HEK293 (cell line): Measurements from ENCODE around the gene HSD17B2.

Experiments used
- CTCF ChIA-PET: fragments of 350-600 bp; formaldehyde crosslinking; extraction: SDS; loops from one replicate; lab custom pipeline; 2021; ENCODE audit warnings: antibody characterized with exemption; lab: Yijun Ruan, JAX
- POLR2A ChIA-PET: fragments of 300-600 bp; formaldehyde crosslinking; extraction: SDS; loops from one replicate; lab custom pipeline; 2020; ENCODE audit warnings: antibody characterized with exemption, inconsistent platforms; lab: Yijun Ruan, JAX
- H3K27ac ChIP-seq: fragments of 200-500 bp; sonication (Bioruptor generic); 2 replicates; pipeline ENCODE4 v1.5.1; 2014; ENCODE audit warnings: low read depth, low read length, control low read depth, inconsistent platforms; ENCODE audit errors: extremely low read depth
- H3K36me3 ChIP-seq, 2 experiments: fragments of 200-500 bp in 1 of 2; sonication (Bioruptor generic) in 1 of 2; 1 replicate in 1 of 2; 2 replicates in 1 of 2; pipeline ENCODE4 v1.5.1; 2014 to 2017; ENCODE audit warnings: inconsistent platforms in 2 of 2, low read length in 2 of 2; ENCODE audit not compliant: control insufficient read depth in 2 of 2, insufficient read depth in 1 of 2
- H3K4me1 ChIP-seq: fragments of 200-500 bp; sonication (Bioruptor generic); 2 replicates; pipeline ENCODE4 v1.5.1; 2014; ENCODE audit warnings: mild to moderate bottlenecking, low read length, inconsistent platforms; ENCODE audit not compliant: control insufficient read depth, insufficient read depth
- H3K4me3 ChIP-seq: 2 replicates; pipeline ENCODE4 v1.5.1; 2011; ENCODE audit warnings: low read depth, mild to moderate bottlenecking, control low read depth, low read length, moderate library complexity
- H3K9me3 ChIP-seq: fragments of 200-500 bp; sonication (Bioruptor generic); 2 replicates; pipeline ENCODE4 v1.5.1; 2014; ENCODE audit warnings: low read depth, low read length, inconsistent platforms; ENCODE audit not compliant: control insufficient read depth, insufficient read depth
- ELK4 ChIP-seq: IDR thresholded peaks from 2 replicates; pipeline ENCODE4 v1.6.1; 2011; ENCODE audit warnings: mild to moderate bottlenecking, low read depth, low read length, borderline replicate concordance
- GLI4 ChIP-seq: fragments of 450-650 bp; formaldehyde crosslinking; IDR thresholded peaks from 2 replicates; pipeline ENCODE4 v1.5.1; 2016; ENCODE audit warnings: missing biosample characterization, missing genetic modification characterization
- GLIS2 ChIP-seq: fragments of 450-650 bp; formaldehyde crosslinking; IDR thresholded peaks from 2 replicates; pipeline ENCODE4 v1.5.1; 2016; ENCODE audit warnings: missing biosample characterization, missing genetic modification characterization
- PRDM2 ChIP-seq: fragments of 450-650 bp; formaldehyde crosslinking; IDR thresholded peaks from 2 replicates; pipeline ENCODE4 v1.5.1; 2016; ENCODE audit warnings: missing biosample characterization, missing genetic modification characterization, borderline replicate concordance
- SP7 ChIP-seq: fragments of 450-650 bp; formaldehyde crosslinking; IDR thresholded peaks from 2 replicates; pipeline ENCODE4 v1.5.1; 2016; ENCODE audit warnings: missing biosample characterization, missing genetic modification characterization
- ZBTB1 ChIP-seq: fragments of 450-650 bp; formaldehyde crosslinking; IDR thresholded peaks from 2 replicates; pipeline ENCODE4 v1.5.1; 2016; ENCODE audit warnings: missing biosample characterization, missing genetic modification characterization
- ZFP37 ChIP-seq: fragments of 450-650 bp; formaldehyde crosslinking; IDR thresholded peaks from 2 replicates; pipeline ENCODE4 v1.5.1; 2016; ENCODE audit warnings: missing biosample characterization, missing genetic modification characterization
- ZFP69B ChIP-seq: fragments of 450-650 bp; formaldehyde crosslinking; IDR thresholded peaks from 2 replicates; pipeline ENCODE4 v1.5.1; 2016; ENCODE audit warnings: missing biosample characterization, missing genetic modification characterization
- ZIC2 ChIP-seq: fragments of 450-650 bp; formaldehyde crosslinking; IDR thresholded peaks from 2 replicates; pipeline ENCODE4 v1.5.1; 2016; ENCODE audit warnings: missing biosample characterization, missing genetic modification characterization
- ZNF114 ChIP-seq: fragments of 450-650 bp; formaldehyde crosslinking; IDR thresholded peaks from 2 replicates; pipeline ENCODE4 v1.5.0; 2017; ENCODE audit warnings: missing biosample characterization, missing genetic modification characterization
- ZNF140 ChIP-seq: fragments of 450-650 bp; formaldehyde crosslinking; IDR thresholded peaks from 2 replicates; pipeline ENCODE4 v1.5.1; 2016; ENCODE audit warnings: missing biosample characterization, missing genetic modification characterization
- ZNF157 ChIP-seq: fragments of 450-650 bp; formaldehyde crosslinking; IDR thresholded peaks from 2 replicates; pipeline ENCODE4 v1.5.1; 2016; ENCODE audit warnings: missing biosample characterization, missing genetic modification characterization
- ZNF175 ChIP-seq: fragments of 450-650 bp; formaldehyde crosslinking; IDR thresholded peaks from 2 replicates; pipeline ENCODE4 v1.5.1; 2016; ENCODE audit warnings: missing biosample characterization, missing genetic modification characterization
- ZNF214 ChIP-seq: fragments of 450-650 bp; formaldehyde crosslinking; IDR thresholded peaks from 2 replicates; pipeline ENCODE4 v1.5.1; 2017; ENCODE audit warnings: missing biosample characterization, mild to moderate bottlenecking, missing genetic modification characterization, borderline replicate concordance
- ZNF549 ChIP-seq: fragments of 450-650 bp; IDR thresholded peaks from 2 replicates; pipeline ENCODE4 v1.5.1; 2018; ENCODE audit warnings: missing biosample characterization, missing genetic modification characterization, mild to moderate bottlenecking, inconsistent platforms, moderate library complexity
- ZNF623 ChIP-seq: fragments of 450-650 bp; formaldehyde crosslinking; IDR thresholded peaks from 2 replicates; pipeline ENCODE4 v1.5.1; 2016; ENCODE audit warnings: missing biosample characterization, missing genetic modification characterization
- ZNF629 ChIP-seq: fragments of 450-650 bp; formaldehyde crosslinking; IDR thresholded peaks from 2 replicates; pipeline ENCODE4 v1.5.1; 2017; ENCODE audit warnings: missing biosample characterization, missing genetic modification characterization
- ZNF639 ChIP-seq: fragments of 450-650 bp; formaldehyde crosslinking; IDR thresholded peaks from 2 replicates; pipeline ENCODE4 v1.5.1; 2016; ENCODE audit warnings: missing biosample characterization, missing genetic modification characterization
- ZNF704 ChIP-seq: fragments of 450-650 bp; formaldehyde crosslinking; IDR thresholded peaks from 2 replicates; pipeline ENCODE4 v1.5.1; 2016; ENCODE audit warnings: missing biosample characterization, missing genetic modification characterization
- ZNF777 ChIP-seq: fragments of 450-650 bp; formaldehyde crosslinking; IDR thresholded peaks from 2 replicates; pipeline ENCODE4 v1.5.1; 2017; ENCODE audit warnings: missing biosample characterization, missing genetic modification characterization, borderline replicate concordance
- ZNF843 ChIP-seq: fragments of 450-650 bp; formaldehyde crosslinking; IDR thresholded peaks from 2 replicates; pipeline ENCODE4 v1.5.1; 2016; ENCODE audit warnings: missing biosample characterization, missing genetic modification characterization

HSD17B2 gene

GRCh38 chr16:82072313-82072712 lies 37.3 kb downstream of the HSD17B2 start:
- CTCF ChIA-PET: interaction anchor here (0.7 kb wide), 1 partner anchor 174 kb away, joined by 3 read pairs; no protein-coding TSS in a partner anchor
- no peaks in the 10 kb centered on the region for H3K9me3 ChIP-seq
- no peak overlapping the region for H3K4me3 ChIP-seq
- H3K27ac ChIP-seq: no peak overlapping the region
- POLR2A ChIA-PET: no interaction called here
- H3K4me1 ChIP-seq: no peaks in the 10 kb centered on the region
- TF ChIP-seq ZNF623 (tag by site-specific recombination): no peak
- no peak for TF ChIP-seq ZNF140 (tag by site-specific recombination)
- no peaks in the 10 kb centered on the region for H3K36me3 ChIP-seq

GRCh38 chr16:82074019-82074558 lies 39.0 kb downstream of the HSD17B2 start:
- ChIA-PET CTCF (interaction anchor here (0.6 to 0.7 kb wide), 3 partner anchors 183 to 1185 kb away, joined by 3 to 5 read pairs (median 3); no protein-coding TSS in a partner anchor), POLR2A (no interaction called here)
- no peaks in the 10 kb centered on the region for H3K9me3 ChIP-seq
- TF ChIP-seq ZNF629 (tag by site-specific recombination) (no peak), ZNF114 (no peak), ZFP37 (tag by site-specific recombination) (no peak), ZNF777 (tag by site-specific recombination) (no peak), ELK4 (no peak), ZNF843 (no peak), ZBTB1 (tag by site-specific recombination) (no peak), ZNF157 (tag by site-specific recombination) (no peak), ZIC2 (tag by site-specific recombination) (no peak), PRDM2 (tag by site-specific recombination) (no peak), SP7 (tag by site-specific recombination) (no peak), ZNF704 (tag by site-specific recombination) (no peak), ZNF175 (tag by site-specific recombination) (no peak), ZNF639 (tag by site-specific recombination) (no peak), ZFP69B (no peak), GLIS2 (tag by site-specific recombination) (no peak), ZNF549 (tag by site-specific recombination) (no peak), GLI4 (tag by site-specific recombination) (no peak), ZNF214 (no peak)
- H3K27ac ChIP-seq: no peak overlapping the region
- no peaks in the 10 kb centered on the region for H3K36me3 ChIP-seq
- H3K4me1 ChIP-seq: no peaks in the 10 kb centered on the region
- H3K4me3 ChIP-seq: no peak overlapping the region
